ENCODE data around the gene SDK1. TPM values are rescaled to one million over a fixed set of nuclear protein-coding genes. Genes with fewer than 3 reads are reported as not detected.

The SDK1 gene
- total RNA-seq, 4 donors from 2014 or later = 1.3 to 5.0 (median 2.0) TPM

- 41 to 42% methylated on average over 12 of the region's 12 CpGs for WGBS, 2 donors
- Histone ChIP-seq H3K36me3 (no peaks in the 10 kb centered on the region), H3K27ac (no peak overlapping the region), H3K4me3 (replicated peaks in 1 of 3) (no peak overlapping the region), H3K27me3 (no peaks in the 10 kb centered on the region), H3K4me1 (no peaks in the 10 kb centered on the region), H3K9me3 (no peaks in the 10 kb centered on the region)
- intact Hi-C loops (cut with DNase I) = no loop called here
- TF ChIP-seq CTCF (IDR thresholded peaks at IDR 0.05) (no peak), POLR2A (IDR thresholded peaks at IDR 0.05) (no peak)
- DNase-seq = no peak
Observed at GRCh38 chr7:3380886-3381685, 80.0 kb downstream of the SDK1 start.

GRCh38 chr7:3386423-3387190 is 85.6 kb downstream of the SDK1 start:
- intact Hi-C loops (cut with DNase I) = no loop called here
- Histone ChIP-seq H3K4me3 (replicated peaks in 1 of 3) (no peak overlapping the region), H3K36me3 (no peaks in the 10 kb centered on the region), H3K9me3 (no peaks in the 10 kb centered on the region), H3K4me1 (no peaks in the 10 kb centered on the region), H3K27me3 (no peaks in the 10 kb centered on the region), H3K27ac (no peak overlapping the region)
- TF ChIP-seq CTCF (IDR thresholded peaks at IDR 0.05) (no peak), POLR2A (IDR thresholded peaks at IDR 0.05) (no peak)
- DNase-seq = no peak
- WGBS, 2 donors = 40 to 58% methylated on average over 5 of the region's 5 CpGs

GRCh38 chr7:3393862-3394261 is 92.8 kb downstream of the SDK1 start:
- Histone ChIP-seq H3K9me3 (no peaks in the 10 kb centered on the region), H3K4me1 (no peaks in the 10 kb centered on the region), H3K4me3 (replicated peaks in 1 of 3) (no peak overlapping the region), H3K36me3 (no peaks in the 10 kb centered on the region), H3K27ac (no peak overlapping the region), H3K27me3 (no peaks in the 10 kb centered on the region)
- 89 to 97% methylated on average over 3 of the region's 3 CpGs for WGBS, 2 donors
- intact Hi-C loops (cut with DNase I) = no loop called here
- no peak for DNase-seq
- TF ChIP-seq CTCF (IDR thresholded peaks at IDR 0.05) = no peak
- TF ChIP-seq POLR2A (IDR thresholded peaks at IDR 0.05) = no peak

GRCh38 chr7:3397324-3397723 is 96.3 kb downstream of the SDK1 start:
- no peaks in the 10 kb centered on the region for H3K27me3 ChIP-seq
- no peak for DNase-seq
- 93 to 95% methylated on average over 3 of the region's 3 CpGs for WGBS, 2 donors
- intact Hi-C loops (cut with DNase I) = no loop called here
- H3K4me3 ChIP-seq (replicated peaks in 1 of 3) = no peak overlapping the region
- no peaks in the 10 kb centered on the region for H3K36me3 ChIP-seq
- TF ChIP-seq CTCF (IDR thresholded peaks at IDR 0.05) = no peak
- TF ChIP-seq POLR2A (IDR thresholded peaks at IDR 0.05) = no peak
- H3K9me3 ChIP-seq = no peaks in the 10 kb centered on the region
- no peak overlapping the region for H3K27ac ChIP-seq
- no peaks in the 10 kb centered on the region for H3K4me1 ChIP-seq

- 63 to 80% methylated on average over 1 to 2 of the region's 2 CpGs for WGBS, 2 donors
- H3K9me3 ChIP-seq = no peaks in the 10 kb centered on the region
- DNase-seq = no peak
- H3K36me3 ChIP-seq = no peaks in the 10 kb centered on the region
- no peak overlapping the region for H3K27ac ChIP-seq
- H3K27me3 ChIP-seq = no peaks in the 10 kb centered on the region
- no peak overlapping the region for H3K4me3 ChIP-seq (replicated peaks in 1 of 3)
- intact Hi-C loops (cut with DNase I) = no loop called here
- H3K4me1 ChIP-seq = peaks cover under 1 to 6% of the 10 kb centered on the region in 2 donors
- TF ChIP-seq CTCF (IDR thresholded peaks at IDR 0.05) (no peak), POLR2A (IDR thresholded peaks at IDR 0.05) (no peak)
Observed at GRCh38 chr7:3399858-3400257, 98.8 kb downstream of the SDK1 start.
